ENCODE results near the gene DOCK11. TPM values are rescaled to one million over a fixed set of nuclear protein-coding genes. Genes with fewer than 3 reads are reported as not detected.
"Not testable (repeated sequence)": the region's sequence is repeated elsewhere in the genome, so short reads cannot be mapped to it uniquely, and the experiment has no call there.

DOCK11 gene
- total RNA-seq, 1 donor from 2014 or later: 39.5 TPM

- DNase-seq (ENCODE audit: low spot score) (no peak), ATAC-seq (no peak)
- intact Hi-C loops (cut with DNase I): no loop called here
Measured at GRCh38 chrX:118657413-118657812, 161.8 kb downstream of the DOCK11 start.

GRCh38 chrX:118660085-118660484, 164.5 kb downstream of the DOCK11 start:
- DNase-seq (ENCODE audit: low spot score) (no peak), ATAC-seq (no peak)
- intact Hi-C loops (cut with DNase I): no loop called here

DNA sequence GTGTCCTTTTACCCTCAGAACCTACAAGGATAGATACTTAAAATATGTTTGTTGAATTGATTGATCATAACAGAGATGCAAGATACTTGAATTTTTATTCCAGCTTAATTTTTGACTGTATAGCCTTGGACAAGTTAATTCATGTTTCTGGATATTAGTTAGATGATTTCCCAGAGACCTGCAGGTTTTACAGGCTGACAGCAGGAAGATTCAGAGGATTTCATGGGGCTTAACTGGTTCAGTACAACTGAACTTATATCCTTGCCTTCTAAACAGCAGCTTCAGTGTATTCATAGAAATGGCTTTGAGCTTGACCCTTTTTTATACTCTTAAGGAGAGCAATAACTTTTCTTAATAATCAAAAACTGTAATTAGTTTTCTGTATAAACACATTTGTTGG, 169.6 kb downstream of the DOCK11 start:
- intact Hi-C loops (cut with DNase I): no loop called here
- no peak for ATAC-seq

DNA sequence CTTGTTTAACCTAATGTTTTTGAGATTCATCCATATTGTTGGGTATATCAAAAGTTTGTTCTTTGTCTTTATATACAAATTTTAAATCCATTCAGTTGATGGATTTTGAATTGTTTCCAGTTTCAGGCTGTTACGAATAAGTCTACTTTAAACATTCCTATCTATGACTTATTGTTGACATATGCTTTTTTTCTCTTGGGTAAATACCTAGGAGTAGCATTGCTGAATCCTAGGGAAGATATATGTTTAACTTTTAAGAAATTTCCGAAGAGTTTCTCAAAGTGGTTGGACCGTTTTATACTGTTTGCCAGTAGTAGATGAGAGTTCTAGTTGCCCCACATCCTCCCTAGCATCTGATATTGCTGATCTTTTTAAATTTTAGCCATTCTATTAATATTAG, 170.9 kb downstream of the DOCK11 start:
- no peak for ATAC-seq
- DNase-seq (ENCODE audit: low spot score): no peak
- intact Hi-C loops (cut with DNase I): no loop called here

More for the DNA sequence above, 169.6 kb downstream of the DOCK11 start:
- no peak for DNase-seq (ENCODE audit: low spot score)

DNA sequence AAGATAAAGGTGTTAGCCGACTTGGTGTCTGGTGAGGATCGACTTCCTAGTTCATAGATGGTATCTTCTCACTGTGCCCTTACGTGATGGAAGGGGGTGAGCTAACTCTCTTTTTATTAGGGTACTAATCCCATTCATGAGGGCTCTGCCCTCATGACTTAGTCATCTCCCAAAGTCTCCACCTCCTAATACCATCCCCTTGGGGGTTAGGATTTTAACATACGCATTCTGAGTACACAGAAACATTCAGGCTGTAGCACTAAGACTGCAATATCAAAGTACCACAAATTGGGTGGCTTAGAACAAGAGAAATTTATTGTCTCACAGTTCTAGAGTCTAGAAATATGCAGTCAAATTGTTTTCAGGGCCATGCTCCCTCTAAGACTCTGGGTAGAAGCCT, 173.8 kb downstream of the DOCK11 start:
- intact Hi-C loops (cut with DNase I): no loop called here
- no peak for ATAC-seq
- DNase-seq (ENCODE audit: low spot score): no peak

GRCh38 chrX:118675326-118675965, 179.8 kb downstream of the DOCK11 start:
- intact Hi-C loops (cut with DNase I): no loop called here
- DNase-seq (ENCODE audit: low spot score): no peak
- ATAC-seq: no peak

DNA sequence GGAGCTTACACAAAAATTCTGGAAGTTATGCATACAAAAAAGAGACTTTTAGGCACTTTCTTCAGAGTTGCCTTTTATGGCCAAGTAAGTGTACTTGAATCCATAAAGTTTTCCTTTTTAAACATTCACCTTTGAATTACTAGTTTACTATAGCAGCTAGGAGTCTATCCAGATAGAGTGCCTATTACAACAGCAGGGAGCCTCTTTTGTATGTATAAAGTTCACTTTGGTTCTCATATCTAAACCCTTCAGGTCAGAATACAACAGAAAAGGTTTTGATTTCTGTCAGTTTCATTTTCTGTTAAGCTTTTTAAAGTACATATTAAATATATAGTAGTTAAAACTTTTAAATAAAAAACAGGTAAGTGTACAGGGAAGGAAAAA, 180.3 kb downstream of the DOCK11 start:
- ATAC-seq (no peak), DNase-seq (ENCODE audit: low spot score) (no peak)
- intact Hi-C loops (cut with DNase I): no loop called here

DNA sequence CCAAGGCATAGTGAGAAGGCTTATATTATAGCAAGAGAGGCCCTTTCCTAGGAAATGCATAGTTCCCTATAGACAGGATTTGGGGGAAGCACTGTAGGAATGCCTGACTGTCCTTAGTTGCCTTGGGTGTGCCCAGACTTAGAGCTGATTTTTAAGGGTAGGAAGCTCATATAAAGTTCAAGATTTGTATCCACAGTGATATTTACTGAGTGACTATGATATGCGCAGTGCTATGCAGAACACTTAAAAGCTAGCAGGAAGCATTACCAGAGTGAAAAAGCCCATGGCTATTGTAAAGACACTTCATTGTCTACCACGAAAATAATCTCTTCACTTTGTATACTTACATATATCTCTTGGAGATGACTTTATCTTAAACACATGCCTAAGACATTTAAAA, 181.7 kb downstream of the DOCK11 start:
- ATAC-seq: no peak
- intact Hi-C loops (cut with DNase I): no loop called here

DNA sequence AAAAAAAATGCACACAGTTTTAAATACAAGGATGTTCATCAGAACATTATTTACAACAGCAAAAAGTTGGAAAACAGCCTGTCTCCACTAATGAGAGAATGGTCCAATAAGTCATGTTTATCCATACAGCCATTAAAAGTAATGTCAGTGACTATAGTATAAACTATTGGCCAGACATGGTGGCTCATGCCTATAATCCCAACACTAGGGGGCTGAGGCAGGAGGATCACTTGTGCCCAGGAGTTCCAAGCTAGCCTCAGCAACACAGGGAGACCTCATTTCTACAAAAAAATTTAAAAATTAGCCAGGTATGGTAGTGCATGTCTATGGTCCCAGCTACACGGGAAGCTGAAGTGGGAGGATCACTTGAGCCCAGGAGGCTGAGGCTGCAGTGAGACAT, 183.7 kb downstream of the DOCK11 start:
- ATAC-seq: no peak
- intact Hi-C loops (cut with DNase I): no loop called here
- DNase-seq (ENCODE audit: low spot score): no peak

More for the DNA sequence above, 181.7 kb downstream of the DOCK11 start:
- no peak for DNase-seq (ENCODE audit: low spot score)

DNA sequence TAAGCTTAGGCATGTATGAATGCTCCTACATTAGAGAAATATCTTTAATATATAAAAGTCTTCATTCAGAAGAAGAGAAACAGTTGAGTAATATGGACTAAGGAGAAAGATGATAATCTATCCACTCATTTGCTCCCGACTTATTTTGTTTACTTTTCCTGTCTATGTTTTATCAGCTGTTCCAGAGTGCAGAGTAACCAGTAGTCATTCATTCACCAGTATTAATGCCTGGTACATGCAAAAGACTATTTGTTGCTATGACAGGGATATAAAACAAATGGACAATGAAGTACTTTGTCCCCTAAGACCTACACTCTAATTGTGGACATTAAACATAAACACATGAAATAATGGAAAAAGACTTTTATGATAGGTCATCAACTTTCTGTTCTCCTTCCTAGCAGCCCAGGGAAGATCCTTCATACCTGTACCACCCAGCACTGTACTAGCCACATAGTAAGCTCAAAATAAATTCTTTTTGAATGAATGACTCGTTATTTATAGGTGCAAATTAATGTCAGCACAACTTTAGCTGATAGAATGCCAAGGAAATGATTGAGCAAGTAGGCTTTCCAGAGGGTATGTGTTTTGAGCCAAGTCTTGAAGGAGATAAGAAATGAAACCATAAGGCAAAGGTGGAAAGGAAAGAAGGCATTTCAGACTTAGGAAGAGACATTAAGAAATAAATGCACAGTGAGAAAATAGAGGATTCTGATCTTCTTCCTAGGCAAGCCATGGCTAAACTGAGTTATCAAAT, 186.8 kb downstream of the DOCK11 start:
- intact Hi-C loops (cut with DNase I): no loop called here
- no peak for DNase-seq (ENCODE audit: low spot score)
- no peak for ATAC-seq

- intact Hi-C loops (cut with DNase I): no loop called here
- no peak for ATAC-seq
- no peak for DNase-seq (ENCODE audit: low spot score)
Measured at GRCh38 chrX:118685393-118685792, 189.8 kb downstream of the DOCK11 start.

- ATAC-seq: no peak
- intact Hi-C loops (cut with DNase I): no loop called here
- DNase-seq (ENCODE audit: low spot score): no peak
Measured at GRCh38 chrX:118688935-118689334, 193.3 kb downstream of the DOCK11 start.

DNA sequence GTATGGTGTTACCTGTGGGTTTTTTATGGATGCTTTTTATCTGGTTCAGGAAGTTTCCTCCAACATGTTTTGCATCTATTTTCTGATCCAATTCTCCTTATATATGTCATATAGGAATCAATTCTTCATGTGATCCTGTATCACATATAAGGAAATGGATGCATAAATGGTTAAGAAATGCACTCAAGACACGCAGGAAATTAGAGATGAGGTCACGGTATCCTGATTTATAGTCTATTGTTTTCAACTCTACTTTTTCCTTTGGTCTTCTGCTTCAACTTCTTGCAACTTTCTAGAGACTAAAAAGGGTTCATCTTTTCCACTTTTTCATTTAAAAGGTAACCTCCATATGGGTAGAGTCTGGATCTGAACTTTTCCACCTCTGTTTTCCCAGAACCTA, 198.2 kb downstream of the DOCK11 start:
- ATAC-seq (no peak), DNase-seq (ENCODE audit: low spot score) (no peak)
- intact Hi-C loops (cut with DNase I): no loop called here

GRCh38 chrX:118694638-118695037, 199.0 kb downstream of the DOCK11 start:
- intact Hi-C loops (cut with DNase I): no loop called here
- ATAC-seq: no peak
- DNase-seq (ENCODE audit: low spot score): no peak

DNA sequence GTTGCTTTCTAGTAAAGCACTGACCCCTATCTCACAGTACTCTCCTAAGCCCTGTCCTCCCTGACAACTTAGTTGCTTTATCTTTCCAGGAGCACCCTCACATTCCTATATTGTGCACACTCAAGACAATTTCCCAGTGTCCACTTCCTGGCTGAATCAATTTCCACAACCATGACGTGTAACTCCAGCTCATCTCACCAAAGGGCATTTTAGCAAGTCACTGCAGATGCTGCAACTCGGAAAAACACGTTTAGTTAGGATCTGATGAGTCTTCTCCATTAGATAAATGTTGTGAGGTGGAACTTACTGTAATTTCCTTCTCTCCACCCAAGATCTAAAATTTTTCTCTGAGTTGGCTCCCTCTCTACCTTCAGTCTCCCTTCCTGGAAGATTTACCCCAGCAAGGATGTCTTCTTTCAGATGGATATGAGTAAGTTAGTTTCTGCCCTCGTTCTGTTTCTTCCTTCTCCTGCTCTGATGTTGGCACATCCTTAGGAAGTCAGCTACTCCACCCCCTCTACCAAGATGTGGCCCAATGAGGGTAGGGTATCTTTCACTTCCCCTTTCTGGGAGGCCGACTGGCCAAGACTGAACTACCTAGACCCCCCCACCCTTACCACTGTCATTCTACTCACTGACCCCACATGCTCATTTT, 203.0 kb downstream of the DOCK11 start:
- ATAC-seq (peak; percentile 65), DNase-seq (ENCODE audit: low spot score) (no peak)
- intact Hi-C loops (cut with DNase I): no loop called here

DNA sequence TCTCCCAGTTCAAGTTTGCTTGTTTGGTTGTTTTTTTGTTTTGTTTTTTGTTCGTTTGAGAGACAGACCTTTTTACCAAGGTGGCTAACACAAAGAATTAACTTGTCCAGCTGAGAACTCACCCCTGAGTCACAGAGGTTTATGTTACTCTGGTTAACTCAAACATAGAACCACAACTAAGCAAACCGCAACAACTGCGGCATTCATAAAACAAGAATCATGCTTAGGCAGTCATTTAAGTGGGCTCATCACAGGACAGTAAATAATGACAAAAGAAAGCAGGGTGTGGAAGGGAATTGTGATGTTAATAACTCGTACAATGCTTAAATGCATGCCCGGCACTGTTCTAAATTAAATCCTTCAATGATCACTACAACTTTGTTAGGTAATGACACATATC, 207.1 kb downstream of the DOCK11 start:
- intact Hi-C loops (cut with DNase I): no loop called here
- DNase-seq (ENCODE audit: low spot score): no peak
- no peak for ATAC-seq

DNA sequence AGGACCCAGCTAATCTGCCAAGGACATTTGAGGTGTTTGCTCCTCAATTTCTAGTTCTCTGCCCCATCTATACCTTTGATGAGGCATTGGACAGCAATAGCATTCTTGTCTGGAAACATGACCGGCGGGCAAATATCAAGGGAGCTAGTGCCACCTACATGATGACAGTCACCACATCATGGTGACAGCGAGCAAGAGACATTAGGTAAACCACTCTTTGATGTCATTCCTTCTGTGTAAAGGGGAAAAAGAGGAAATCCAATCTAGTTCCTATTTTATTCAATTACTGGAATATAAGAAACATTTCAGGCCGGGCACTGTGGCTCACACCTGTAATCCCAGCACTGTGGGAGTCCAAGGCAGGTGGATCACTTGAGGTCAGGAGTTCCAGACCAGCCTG, 211.1 kb downstream of the DOCK11 start:
- DNase-seq (ENCODE audit: low spot score) (no peak), ATAC-seq (no peak)
- intact Hi-C loops (cut with DNase I): no loop called here

GRCh38 chrX:118714521-118714920, 218.9 kb downstream of the DOCK11 start:
- ATAC-seq (no peak), DNase-seq (ENCODE audit: low spot score) (no peak)
- intact Hi-C loops (cut with DNase I): no loop called here

GRCh38 chrX:118715917-118716316, 220.3 kb downstream of the DOCK11 start:
- ATAC-seq; DNase-seq (ENCODE audit: low spot score); intact Hi-C loops (cut with DNase I): not testable (repeated sequence)

DNA sequence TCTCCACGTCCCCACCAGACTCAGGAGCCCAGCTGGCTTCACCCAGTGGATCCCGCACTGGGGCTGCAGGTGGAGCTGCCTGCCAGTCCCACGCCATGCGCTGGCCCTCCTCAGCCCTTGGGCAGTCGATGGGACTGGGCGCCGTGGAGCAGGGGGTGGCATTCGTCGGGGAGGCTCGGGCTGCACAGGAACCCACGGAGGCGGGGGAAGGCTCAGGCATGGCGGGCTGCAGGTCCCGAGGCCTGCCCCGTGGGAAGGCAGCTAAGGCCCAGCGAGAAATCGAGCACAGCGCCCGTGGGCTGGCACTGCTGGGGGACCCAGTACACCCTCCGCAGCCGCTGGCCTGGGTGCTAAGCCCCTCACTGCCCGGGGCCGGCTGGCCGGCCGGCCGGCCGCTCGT, 221.2 kb downstream of the DOCK11 start:
- DNase-seq (ENCODE audit: low spot score); ATAC-seq; intact Hi-C loops (cut with DNase I): not testable (repeated sequence)
